Measurements from ENCODE around the gene C2orf92.

Gene C2orf92

GRCh38 chr2:97741251-97741650 is 71.7 kb downstream of the C2orf92 start:
- Mint-ChIP-seq H3K4me1 (ENCODE audit: low read depth) (peaks cover 58% of the 10 kb centered on the region), H3K36me3 (ENCODE audit: low read depth) (peaks cover 75% of the 10 kb centered on the region), H3K27ac (peak overlapping the region; percentile 89), H3K9me3 (no peaks in the 10 kb centered on the region), H3K4me3 (no peak overlapping the region), H3K27me3 (no peaks in the 10 kb centered on the region)
- DNase-seq, result peak; percentile 32

- no peak overlapping the region for H3K4me3 Mint-ChIP-seq
- H3K27me3 Mint-ChIP-seq, result no peaks in the 10 kb centered on the region
- no peaks in the 10 kb centered on the region for H3K9me3 Mint-ChIP-seq
- H3K27ac Mint-ChIP-seq, result peak overlapping the region; percentile 89
- DNase-seq, result peak; percentile 32
- peaks cover 71% of the 10 kb centered on the region for H3K36me3 Mint-ChIP-seq (ENCODE audit: low read depth)
- peaks cover 61% of the 10 kb centered on the region for H3K4me1 Mint-ChIP-seq (ENCODE audit: low read depth)
Measured at GRCh38 chr2:97741686-97742085, 72.2 kb downstream of the C2orf92 start.

GRCh38 chr2:97742381-97742847 is 72.9 kb downstream of the C2orf92 start:
- DNase-seq, result peak; percentile 51
- H3K36me3 Mint-ChIP-seq (ENCODE audit: low read depth), result peaks cover 63% of the 10 kb centered on the region
- H3K4me1 Mint-ChIP-seq (ENCODE audit: low read depth), result peaks cover 68% of the 10 kb centered on the region
- no peaks in the 10 kb centered on the region for H3K9me3 Mint-ChIP-seq
- H3K4me3 Mint-ChIP-seq, result peak overlapping the region; percentile 24
- H3K27me3 Mint-ChIP-seq, result no peaks in the 10 kb centered on the region
- peak overlapping the region; percentile 89 for H3K27ac Mint-ChIP-seq

GRCh38 chr2:97743913-97744312 is 74.4 kb downstream of the C2orf92 start:
- Mint-ChIP-seq H3K36me3 (ENCODE audit: low read depth) (peaks cover 48% of the 10 kb centered on the region), H3K4me3 (no peak overlapping the region), H3K9me3 (no peaks in the 10 kb centered on the region), H3K27me3 (no peaks in the 10 kb centered on the region), H3K4me1 (ENCODE audit: low read depth) (peaks cover 72% of the 10 kb centered on the region), H3K27ac (peak overlapping the region; percentile 22)
- no peak for DNase-seq

- H3K9me3 Mint-ChIP-seq, result no peaks in the 10 kb centered on the region
- H3K27ac Mint-ChIP-seq, result peak overlapping the region; percentile 62
- DNase-seq, result peak; percentile 67
- peaks cover 35% of the 10 kb centered on the region for H3K36me3 Mint-ChIP-seq (ENCODE audit: low read depth)
- H3K4me3 Mint-ChIP-seq, result peak overlapping the region; percentile 3
- peaks cover 71% of the 10 kb centered on the region for H3K4me1 Mint-ChIP-seq (ENCODE audit: low read depth)
- no peaks in the 10 kb centered on the region for H3K27me3 Mint-ChIP-seq
Measured at GRCh38 chr2:97745474-97746174, 76.1 kb downstream of the C2orf92 start.

GRCh38 chr2:97747285-97747684 is 77.8 kb downstream of the C2orf92 start:
- peak overlapping the region; percentile 4 for H3K27ac Mint-ChIP-seq

GRCh38 chr2:97747716-97748115 is 78.2 kb downstream of the C2orf92 start:
- Mint-ChIP-seq H3K27me3 (no peaks in the 10 kb centered on the region), H3K4me1 (ENCODE audit: low read depth) (peaks cover 50% of the 10 kb centered on the region), H3K9me3 (no peaks in the 10 kb centered on the region), H3K4me3 (no peak overlapping the region), H3K36me3 (ENCODE audit: low read depth) (peaks cover 20% of the 10 kb centered on the region), H3K27ac (peak overlapping the region; percentile 4)
- DNase-seq, result no peak

More at GRCh38 chr2:97747285-97747684, 77.8 kb downstream of the C2orf92 start:
- Mint-ChIP-seq H3K9me3 (no peaks in the 10 kb centered on the region), H3K4me3 (no peak overlapping the region), H3K27me3 (no peaks in the 10 kb centered on the region), H3K36me3 (ENCODE audit: low read depth) (peaks cover 22% of the 10 kb centered on the region), H3K4me1 (ENCODE audit: low read depth) (peaks cover 54% of the 10 kb centered on the region)
- peak; percentile 24 for DNase-seq

GRCh38 chr2:97749581-97749980 is 80.1 kb downstream of the C2orf92 start:
- peaks cover 35% of the 10 kb centered on the region for H3K4me1 Mint-ChIP-seq (ENCODE audit: low read depth)

GRCh38 chr2:97750017-97750416 is 80.5 kb downstream of the C2orf92 start:
- DNase-seq, result no peak
- no peaks in the 10 kb centered on the region for H3K27me3 Mint-ChIP-seq
- H3K36me3 Mint-ChIP-seq (ENCODE audit: low read depth), result peaks cover 19% of the 10 kb centered on the region
- peaks cover 32% of the 10 kb centered on the region for H3K4me1 Mint-ChIP-seq (ENCODE audit: low read depth)
- no peak overlapping the region for H3K27ac Mint-ChIP-seq
- H3K4me3 Mint-ChIP-seq, result no peak overlapping the region
- H3K9me3 Mint-ChIP-seq, result no peaks in the 10 kb centered on the region

More at GRCh38 chr2:97749581-97749980, 80.1 kb downstream of the C2orf92 start:
- H3K27ac Mint-ChIP-seq, result no peak overlapping the region
- H3K36me3 Mint-ChIP-seq (ENCODE audit: low read depth), result peaks cover 16% of the 10 kb centered on the region
- no peaks in the 10 kb centered on the region for H3K27me3 Mint-ChIP-seq
- H3K9me3 Mint-ChIP-seq, result no peaks in the 10 kb centered on the region
- no peak overlapping the region for H3K4me3 Mint-ChIP-seq
- no peak for DNase-seq

- no peak overlapping the region for H3K27ac Mint-ChIP-seq
Measured at GRCh38 chr2:97751752-97752151, 82.2 kb downstream of the C2orf92 start.

More at GRCh38 chr2:97751752-97752151, 82.2 kb downstream of the C2orf92 start:
- no peaks in the 10 kb centered on the region for H3K27me3 Mint-ChIP-seq
- DNase-seq, result no peak
- no peak overlapping the region for H3K4me3 Mint-ChIP-seq
- peaks cover 17% of the 10 kb centered on the region for H3K4me1 Mint-ChIP-seq (ENCODE audit: low read depth)
- H3K9me3 Mint-ChIP-seq, result no peaks in the 10 kb centered on the region
- peaks cover 34% of the 10 kb centered on the region for H3K36me3 Mint-ChIP-seq (ENCODE audit: low read depth)

All from activated T-cell treated with anti-CD3 and anti-CD28 coated beads, Interleukin-2, amount 50 U/mL, for 24 hours (primary cell).